ENCODE results near the gene LAIR2. TPM values are rescaled to one million over a fixed set of nuclear protein-coding genes. Genes with fewer than 3 reads are reported as not detected.
"Not testable (repeated sequence)": the region's sequence is repeated elsewhere in the genome, so short reads cannot be mapped to it uniquely, and the experiment has no call there.

Gene LAIR2
- total and polyA plus RNA-seq, 2 of the 13 experiments (the other 11 are each of a cell fraction or from before 2014, with no cell fraction given): 1.3 to 1.9 TPM

GRCh38 chr19:54493056-54493455 lies 9.6 kb upstream of the LAIR2 start:
- H3K9me3 ChIP-seq (ENCODE audit: low read length); H3K9ac ChIP-seq (ENCODE audit: insufficient read depth, low read depth, low read length); in situ Hi-C loops (cut with HindIII; ENCODE audit: extremely low pct_ligation_motif_present, low pct_unique_long_range_greater_than_20kb); H2AFZ ChIP-seq (ENCODE audit: low read length); H3K27ac ChIP-seq (ENCODE audit: extremely low read length, insufficient read depth, low read length); POLR2A ChIA-PET; intact Hi-C loops (cut with micrococcal nuclease; ENCODE audit: unreplicated experiment); H3K4me3 ChIP-seq (replicated peaks in 1 of 3; ENCODE audit: insufficient read depth in 1 of 3, low read depth in 2 of 3, low read length in 3 of 3); BruUV-seq (replicated peaks); H4K20me1 ChIP-seq (ENCODE audit: insufficient read depth, low read length); CTCF ChIA-PET (ENCODE audit: low intra/inter-chr PET ratio, low total read pairs); H3K4me1 ChIP-seq (ENCODE audit: insufficient read depth, low read length); H3K36me3 ChIP-seq (replicated peaks in 1 of 2; ENCODE audit: control insufficient read depth in 1 of 2, insufficient read depth in 2 of 2, low read length in 2 of 2); DNase-seq (ENCODE audit: low spot score); H3K4me2 ChIP-seq (ENCODE audit: low read depth, low read length); FAIRE-seq; H3K79me2 ChIP-seq (ENCODE audit: insufficient read depth, low read length); ATAC-seq: not testable (repeated sequence)
- H3K27me3 ChIP-seq (ENCODE audit: control insufficient read depth in 1 of 2, insufficient read depth in 2 of 2, low read length in 2 of 2): peaks cover 2 to 20% of the 10 kb centered on the region in 2 experiments; a peak in 4 of 5 replicates
- WGBS (ENCODE audit: low lambda C conversion rate): 14% methylated on average over 3 of the region's 5 CpGs

- Histone ChIP-seq H4K20me1 (ENCODE audit: insufficient read depth, low read length) (no peaks in the 10 kb centered on the region), H3K4me2 (ENCODE audit: low read depth, low read length) (no peak overlapping the region), H3K36me3 (replicated peaks in 1 of 2; ENCODE audit: control insufficient read depth in 1 of 2, insufficient read depth in 2 of 2, low read length in 2 of 2) (no peaks in the 10 kb centered on the region), H3K27ac (ENCODE audit: extremely low read length, insufficient read depth, low read length) (no peak overlapping the region), H3K4me1 (ENCODE audit: insufficient read depth, low read length) (no peaks in the 10 kb centered on the region), H3K9me3 (ENCODE audit: low read length) (no peaks in the 10 kb centered on the region), H3K79me2 (ENCODE audit: insufficient read depth, low read length) (no peaks in the 10 kb centered on the region), H2AFZ (ENCODE audit: low read length) (no peak overlapping the region), H3K27me3 (ENCODE audit: control insufficient read depth in 1 of 2, insufficient read depth in 2 of 2, low read length in 2 of 2) (peaks cover 2 to 20% of the 10 kb centered on the region in 2 experiments; a peak in 4 of 5 replicates), H3K9ac (ENCODE audit: insufficient read depth, low read depth, low read length) (no peak overlapping the region), H3K4me3 (replicated peaks in 1 of 3; ENCODE audit: insufficient read depth in 1 of 3, low read depth in 2 of 3, low read length in 3 of 3) (no peak overlapping the region)
- no TSS peak for BruUV-seq (replicated peaks)
- in situ Hi-C loops (cut with HindIII; ENCODE audit: extremely low pct_ligation_motif_present, low pct_unique_long_range_greater_than_20kb) (no loop called here), intact Hi-C loops (cut with micrococcal nuclease; ENCODE audit: unreplicated experiment) (no loop called here)
- ATAC-seq (no peak), FAIRE-seq (no peak), DNase-seq (ENCODE audit: low spot score) (no peak)
- WGBS (ENCODE audit: low lambda C conversion rate): 23% methylated on average over 10 of the region's 10 CpGs
- TF ChIP-seq ZNF557 (CRISPR knock-in tag; IDR thresholded peaks at IDR 0.05) (no peak), RNF219 (CRISPR knock-in tag; IDR thresholded peaks at IDR 0.05) (no peak), NCOA2 (CRISPR knock-in tag; IDR thresholded peaks at IDR 0.05) (no peak), ZGPAT (CRISPR knock-in tag; IDR thresholded peaks at IDR 0.05) (no peak), NR0B2 (CRISPR knock-in tag; IDR thresholded peaks at IDR 0.05) (no peak), ZNF235 (CRISPR knock-in tag; IDR thresholded peaks at IDR 0.05; ENCODE audit: borderline replicate concordance) (no peak), ZNF597 (CRISPR knock-in tag; IDR thresholded peaks at IDR 0.05) (no peak), TFDP2 (CRISPR knock-in tag; IDR thresholded peaks at IDR 0.05) (no peak), MYNN (CRISPR knock-in tag; IDR thresholded peaks at IDR 0.05; ENCODE audit: low read depth) (no peak), ZNF720 (CRISPR knock-in tag; IDR thresholded peaks at IDR 0.05) (no peak), FOXC1 (CRISPR knock-in tag; IDR thresholded peaks at IDR 0.05; ENCODE audit: borderline replicate concordance) (no peak)
- CTCF ChIA-PET (ENCODE audit: low intra/inter-chr PET ratio, low total read pairs): no interaction called here
- POLR2A ChIA-PET: no interaction called here
Measured at GRCh38 chr19:54493967-54494585, 8.6 kb upstream of the LAIR2 start.
